NCI-H774 (cell line): ENCODE measurements around the gene KL.

Experiments used
- DNase-seq: peaks from one replicate; lab custom pipeline; 2025; lab: John Stamatoyannopoulos, UW

Gene KL

DNA sequence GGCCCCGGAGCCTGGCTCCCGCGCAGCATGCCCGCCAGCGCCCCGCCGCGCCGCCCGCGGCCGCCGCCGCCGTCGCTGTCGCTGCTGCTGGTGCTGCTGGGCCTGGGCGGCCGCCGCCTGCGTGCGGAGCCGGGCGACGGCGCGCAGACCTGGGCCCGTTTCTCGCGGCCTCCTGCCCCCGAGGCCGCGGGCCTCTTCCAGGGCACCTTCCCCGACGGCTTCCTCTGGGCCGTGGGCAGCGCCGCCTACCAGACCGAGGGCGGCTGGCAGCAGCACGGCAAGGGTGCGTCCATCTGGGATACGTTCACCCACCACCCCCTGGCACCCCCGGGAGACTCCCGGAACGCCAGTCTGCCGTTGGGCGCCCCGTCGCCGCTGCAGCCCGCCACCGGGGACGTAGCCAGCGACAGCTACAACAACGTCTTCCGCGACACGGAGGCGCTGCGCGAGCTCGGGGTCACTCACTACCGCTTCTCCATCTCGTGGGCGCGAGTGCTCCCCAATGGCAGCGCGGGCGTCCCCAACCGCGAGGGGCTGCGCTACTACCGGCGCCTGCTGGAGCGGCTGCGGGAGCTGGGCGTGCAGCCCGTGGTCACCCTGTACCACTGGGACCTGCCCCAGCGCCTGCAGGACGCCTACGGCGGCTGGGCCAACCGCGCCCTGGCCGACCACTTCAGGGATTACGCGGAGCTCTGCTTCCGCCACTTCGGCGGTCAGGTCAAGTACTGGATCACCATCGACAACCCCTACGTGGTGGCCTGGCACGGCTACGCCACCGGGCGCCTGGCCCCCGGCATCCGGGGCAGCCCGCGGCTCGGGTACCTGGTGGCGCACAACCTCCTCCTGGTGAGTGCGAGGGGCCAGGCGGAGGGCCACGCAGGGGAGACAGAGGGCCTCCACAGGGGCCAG is at the start of gene KL:
KL (plus strand) TSS at position 10 of the 909 bp plus-strand sequence; CDS start at position 28, 18 bp downstream.
- peak; percentile 8 for DNase-seq

DNA sequence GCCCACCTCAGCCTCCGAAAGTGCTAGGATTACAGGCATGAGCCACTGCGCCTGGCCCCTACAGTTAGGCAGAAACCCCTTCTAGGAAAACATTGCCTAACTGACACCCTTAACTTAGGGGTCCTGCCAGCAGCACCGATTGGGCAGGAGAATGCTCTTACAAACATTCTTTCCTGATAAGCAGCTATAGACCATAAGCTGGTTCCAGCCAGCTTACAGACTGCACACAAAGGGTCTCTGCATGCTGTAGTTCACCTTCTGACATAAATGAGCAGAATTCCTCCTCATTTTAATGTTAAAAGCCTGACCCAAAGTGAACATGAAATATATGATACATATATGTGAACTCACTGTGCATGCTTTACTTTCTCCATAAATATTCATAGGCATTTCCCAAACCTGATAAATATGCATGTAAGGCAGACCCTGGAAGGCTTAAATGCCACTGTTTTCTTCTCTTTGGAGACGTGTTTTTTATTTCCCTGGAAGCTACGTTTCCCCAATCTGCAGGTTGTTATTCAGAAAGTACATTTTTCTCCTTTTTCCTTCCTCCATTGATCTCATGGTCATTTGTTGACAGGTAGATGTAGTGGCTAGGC is 48.5 kb upstream of the KL start:
- DNase-seq, result no peak

DNA sequence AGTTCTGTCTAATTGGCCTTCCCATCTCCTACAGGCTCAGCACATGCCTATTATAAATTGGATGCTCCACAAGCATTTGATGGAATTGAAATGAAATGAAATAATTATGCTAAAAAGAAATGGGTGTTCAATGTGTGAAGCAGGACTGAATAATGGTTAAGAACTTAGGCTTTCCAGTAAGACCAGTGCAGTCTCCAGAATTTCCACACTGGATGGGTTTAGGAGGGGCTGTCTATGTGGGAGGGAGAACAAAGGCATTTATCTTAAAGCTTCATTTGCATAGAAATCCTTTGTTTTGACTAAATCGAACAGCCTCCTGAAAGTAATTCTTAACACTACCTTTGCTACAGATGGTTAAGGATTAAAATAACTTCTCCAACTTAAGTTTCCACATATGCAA is 47.9 kb upstream of the KL start:
- no peak for DNase-seq

DNA sequence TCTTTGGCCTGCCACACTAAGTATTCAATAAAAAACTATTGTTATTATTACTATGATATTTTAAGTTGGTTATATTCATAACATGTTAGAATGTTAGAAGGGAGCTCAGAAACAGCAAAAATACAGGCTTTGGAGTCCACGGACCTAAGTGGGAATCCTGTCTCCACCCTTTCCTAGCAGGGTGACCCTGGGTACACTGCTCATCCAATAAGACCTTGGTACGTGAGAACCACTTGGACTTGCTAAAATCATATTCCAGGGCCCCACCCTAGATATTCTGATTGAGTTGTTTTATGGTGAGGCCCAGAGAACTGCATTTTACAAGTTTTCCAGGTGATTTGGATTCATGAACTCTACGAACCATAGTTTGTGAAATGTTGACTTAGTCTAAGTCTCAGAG is 47.4 kb upstream of the KL start:
- no peak for DNase-seq

DNA sequence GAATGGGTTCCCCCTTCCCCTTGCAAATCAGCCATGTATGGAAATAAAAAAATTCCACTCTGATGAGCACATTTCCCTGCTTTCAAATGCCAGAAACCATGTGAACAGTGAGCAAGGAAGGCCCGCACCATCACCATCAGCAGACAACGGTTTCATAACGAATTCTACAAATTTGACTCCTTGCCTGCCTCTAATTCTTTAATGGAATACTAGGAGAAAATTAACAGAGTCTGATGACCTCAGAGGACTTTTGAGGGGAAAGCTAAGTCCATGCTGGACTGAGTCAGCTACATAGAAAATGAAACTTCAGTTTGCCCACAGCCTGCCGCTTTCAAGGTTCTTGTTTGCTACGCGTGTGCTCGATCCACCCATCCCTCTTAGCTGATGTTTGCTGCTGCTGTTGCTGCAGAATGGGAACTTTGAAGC is 46.7 kb upstream of the KL start:
- no peak for DNase-seq

DNA sequence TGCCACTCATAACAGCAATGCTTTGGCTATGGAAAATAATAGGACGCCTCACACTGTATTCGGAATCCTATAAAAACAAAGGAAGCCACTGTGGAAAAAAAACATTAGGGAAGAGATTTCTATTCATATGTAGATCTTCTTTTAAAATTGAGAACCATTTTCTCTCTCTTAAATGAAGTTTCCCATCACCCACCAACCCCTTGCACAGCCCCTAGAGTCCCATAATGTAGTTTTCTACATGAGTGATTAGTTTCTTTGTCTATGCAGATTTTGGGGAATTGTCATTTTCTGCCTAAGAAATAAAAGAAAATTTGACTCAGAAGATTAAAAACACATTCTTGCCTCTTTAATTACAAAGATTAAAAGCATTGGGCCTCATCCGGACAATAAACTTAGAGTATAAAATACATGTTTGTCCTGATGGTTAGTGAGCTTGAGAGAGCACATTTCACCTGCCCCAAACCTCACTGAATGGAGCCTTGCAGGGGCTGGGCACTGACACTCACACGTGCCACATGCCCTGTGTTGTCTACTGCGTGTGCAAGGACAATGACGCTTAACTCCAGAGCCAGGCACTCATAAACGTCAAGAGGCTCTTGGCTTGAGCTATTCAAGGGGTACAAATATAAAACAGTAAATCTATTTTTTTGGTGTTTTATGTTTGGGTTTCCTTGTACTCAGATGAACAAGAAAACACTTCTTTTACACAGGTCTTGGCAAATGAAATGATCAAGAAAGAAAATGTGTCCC is 40.0 kb upstream of the KL start:
- DNase-seq, result peak; percentile 23

DNA sequence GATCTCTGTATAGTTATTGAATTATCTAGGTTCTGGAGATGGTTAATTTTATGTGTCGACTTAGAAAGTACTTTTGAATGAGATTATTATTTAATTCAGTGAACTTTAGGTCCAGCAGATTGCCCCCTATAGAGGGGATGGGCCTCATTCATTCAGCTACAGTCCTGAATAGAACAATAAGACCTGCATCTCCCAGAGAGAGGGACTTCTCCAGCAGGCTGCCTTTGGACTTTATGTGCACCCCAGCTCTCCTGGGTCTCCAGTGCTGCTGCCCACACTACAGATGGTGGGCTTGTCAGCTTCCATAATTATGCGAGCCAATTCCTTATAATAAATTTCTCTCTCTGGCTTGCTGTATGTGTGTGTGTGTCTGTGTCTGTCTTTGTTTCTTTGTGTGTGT is 39.3 kb upstream of the KL start:
- no peak for DNase-seq

DNA sequence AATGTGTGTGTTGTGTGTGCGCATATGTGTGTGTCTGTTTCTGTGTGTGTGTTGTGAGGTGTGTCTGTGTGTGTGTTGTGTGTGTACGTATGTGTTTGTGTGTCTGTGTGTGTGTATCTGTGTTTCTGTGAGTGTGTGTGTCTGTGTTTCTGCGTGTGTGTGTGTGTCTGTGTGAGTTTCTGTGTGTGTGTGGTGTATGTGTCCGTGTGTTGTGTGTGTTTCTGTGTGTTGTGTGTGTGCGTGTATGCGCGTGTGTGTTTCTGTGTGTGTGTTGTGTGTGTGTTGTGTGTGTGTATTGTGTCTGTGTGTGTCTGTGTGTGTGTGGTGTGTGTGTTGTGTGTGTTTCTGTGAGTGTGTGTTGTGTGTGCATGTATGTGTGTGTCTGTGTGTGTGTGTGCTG is 38.9 kb upstream of the KL start:
- DNase-seq, result no peak

DNA sequence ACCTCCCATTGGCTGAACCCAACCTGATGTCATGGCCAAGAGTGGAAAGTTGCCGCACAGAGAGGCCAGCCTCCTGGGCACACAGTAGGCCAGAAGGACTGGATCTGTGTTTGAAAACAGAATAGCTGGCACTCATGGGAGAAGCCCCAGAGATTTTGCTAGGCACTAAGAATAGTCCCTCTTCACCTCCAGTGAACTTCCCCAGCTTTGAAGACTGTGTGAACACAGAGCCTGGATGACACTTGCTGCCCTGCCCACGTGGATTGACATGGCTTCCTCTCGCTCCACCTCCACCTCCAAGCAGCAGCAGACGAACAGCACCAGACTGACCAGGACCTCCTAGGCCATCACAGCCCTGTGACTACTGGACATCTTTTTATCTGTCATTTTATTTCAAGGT is 37.9 kb upstream of the KL start:
- DNase-seq, result no peak

DNA sequence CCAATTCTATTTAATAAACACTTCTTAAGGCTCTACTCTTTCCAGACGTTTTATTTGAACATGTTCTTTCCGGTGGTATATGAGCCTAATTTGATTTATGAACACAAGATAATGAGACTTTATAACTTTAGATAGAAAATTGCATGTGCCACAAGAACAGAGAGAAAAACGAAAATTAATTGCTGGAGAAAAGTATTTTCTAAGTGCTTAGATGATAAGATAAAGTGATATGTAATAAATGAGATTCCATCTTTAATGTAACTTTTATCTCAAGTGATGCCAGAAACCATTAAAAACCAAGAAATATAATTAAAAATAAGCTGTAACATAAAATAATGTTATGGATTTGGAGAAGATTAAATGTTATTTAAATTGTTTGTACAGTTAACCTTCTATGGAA is 33.2 kb upstream of the KL start:
- no peak for DNase-seq

DNA sequence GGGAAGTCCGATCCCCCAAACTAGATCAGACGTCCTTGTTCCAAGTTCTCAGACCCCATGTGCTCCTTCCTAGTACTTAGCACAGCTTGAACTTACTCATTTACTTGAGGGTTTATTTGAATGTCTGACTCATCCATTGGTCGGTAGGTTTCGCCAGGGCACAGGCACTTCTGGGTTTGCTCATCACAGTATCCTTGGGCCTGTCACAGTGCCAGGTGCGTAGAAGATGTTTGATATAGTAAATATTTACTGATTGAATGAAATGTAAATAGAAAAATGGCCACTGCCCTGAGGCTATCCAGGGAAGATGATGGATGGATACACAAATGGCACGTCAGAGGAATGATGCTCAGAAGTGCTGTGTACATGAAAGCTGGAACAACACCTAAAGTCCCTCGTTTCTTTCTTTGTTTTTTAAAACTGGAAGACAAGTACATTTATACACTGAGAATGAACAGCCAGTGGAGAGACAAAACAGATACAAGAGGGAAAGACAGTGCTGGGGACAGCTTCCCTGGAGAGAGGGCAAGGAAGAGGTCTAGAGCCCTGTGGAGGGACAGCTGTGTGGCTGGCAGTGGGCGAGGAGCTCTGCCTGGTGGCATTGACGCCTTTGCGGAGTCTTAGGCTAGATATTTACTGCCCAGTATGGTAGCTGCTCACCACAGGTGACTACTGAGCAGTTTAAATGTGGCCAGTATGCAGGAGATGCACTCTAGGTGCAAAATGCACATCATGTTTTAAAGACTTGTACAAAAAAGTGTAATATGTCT is 31.2 kb upstream of the KL start:
- peak; percentile 20 for DNase-seq

DNA sequence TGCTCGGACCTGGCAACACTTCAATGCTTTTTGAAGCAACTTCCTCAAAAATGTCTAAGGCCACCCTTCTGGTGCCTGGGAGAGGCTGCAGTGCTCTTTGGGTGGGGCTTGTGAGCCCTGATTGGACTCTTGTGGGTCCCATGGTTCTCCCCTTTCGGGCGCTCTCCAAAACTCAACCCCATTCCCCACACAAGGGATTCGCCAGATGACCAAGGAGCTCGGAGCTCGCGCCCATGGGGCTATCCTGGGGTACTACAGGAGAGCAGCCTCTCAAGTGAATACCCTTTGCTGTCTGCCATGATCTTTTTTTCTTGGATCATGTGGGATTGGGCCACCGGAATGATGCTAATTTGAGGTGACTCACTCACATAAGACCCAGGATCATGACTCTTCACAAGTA is 29.7 kb upstream of the KL start:
- DNase-seq, result no peak

DNA sequence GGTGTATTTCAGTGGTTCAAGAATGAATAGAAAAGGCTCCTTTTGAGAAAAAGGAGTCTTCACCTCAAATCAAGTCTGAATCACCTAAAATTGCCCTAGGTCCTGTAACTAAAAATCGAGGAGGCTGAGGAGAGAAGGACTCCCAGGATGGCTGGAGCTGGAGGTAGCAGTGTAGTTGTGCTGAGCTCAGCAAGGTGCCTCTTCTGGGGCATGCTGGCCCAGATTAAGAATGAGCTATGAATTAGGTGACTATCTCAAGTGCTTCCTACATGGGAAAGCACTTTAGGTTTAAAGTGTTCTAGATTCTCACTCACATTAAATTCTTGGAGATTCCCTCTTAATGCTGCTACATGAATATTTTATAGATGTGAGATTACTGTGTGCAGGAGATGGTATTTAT is 28.8 kb upstream of the KL start:
- no peak for DNase-seq

DNA sequence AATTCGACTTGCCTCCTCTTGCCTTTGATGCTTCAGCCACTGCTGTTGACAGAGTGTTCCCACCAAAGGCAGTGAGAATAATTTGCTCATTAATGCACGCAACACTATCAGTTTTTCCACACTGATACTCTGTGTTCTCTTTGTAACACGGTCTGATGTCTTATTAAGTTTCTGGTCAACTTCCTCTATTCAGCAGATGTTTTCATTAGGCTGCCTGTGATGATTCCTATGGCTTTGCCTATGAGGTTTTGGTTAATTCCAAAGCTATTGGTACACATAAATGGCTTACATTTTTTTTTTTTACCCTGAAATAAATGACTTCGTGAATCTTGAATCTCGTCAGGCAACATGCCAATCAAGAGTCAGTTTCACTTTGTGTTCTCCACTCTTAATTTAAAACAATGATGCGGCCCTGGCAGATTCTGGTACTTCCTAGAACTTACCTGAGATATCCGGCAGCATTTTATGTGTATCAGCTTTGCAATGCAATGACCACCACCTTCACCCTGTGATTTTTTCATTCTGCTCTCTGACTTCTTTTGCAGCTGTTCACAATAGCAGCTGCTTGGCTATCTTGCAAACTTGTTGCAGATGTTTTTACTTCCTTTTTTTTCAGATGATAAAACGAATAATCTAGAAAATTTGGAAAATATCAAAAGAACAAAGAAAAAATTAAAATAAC is 27.5 kb upstream of the KL start:
- no peak for DNase-seq

DNA sequence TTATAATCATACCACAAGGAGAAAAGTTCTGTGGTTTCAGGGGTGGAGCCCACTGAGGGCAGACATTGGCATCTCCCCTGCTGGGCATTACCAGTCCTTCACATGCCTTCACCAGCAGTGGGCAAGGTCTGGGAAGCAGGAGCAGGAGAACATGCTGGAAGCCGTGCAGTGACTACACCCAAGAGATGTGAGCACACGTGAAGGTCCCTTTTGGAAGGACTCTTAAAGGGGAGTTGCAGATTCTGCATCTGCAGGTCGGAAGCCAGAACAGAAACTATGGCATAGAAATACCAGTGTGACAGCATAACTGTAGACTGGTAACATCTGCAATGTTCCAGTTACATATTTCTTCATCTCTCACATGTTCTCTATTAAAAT is 26.9 kb upstream of the KL start:
- DNase-seq, result no peak

DNA sequence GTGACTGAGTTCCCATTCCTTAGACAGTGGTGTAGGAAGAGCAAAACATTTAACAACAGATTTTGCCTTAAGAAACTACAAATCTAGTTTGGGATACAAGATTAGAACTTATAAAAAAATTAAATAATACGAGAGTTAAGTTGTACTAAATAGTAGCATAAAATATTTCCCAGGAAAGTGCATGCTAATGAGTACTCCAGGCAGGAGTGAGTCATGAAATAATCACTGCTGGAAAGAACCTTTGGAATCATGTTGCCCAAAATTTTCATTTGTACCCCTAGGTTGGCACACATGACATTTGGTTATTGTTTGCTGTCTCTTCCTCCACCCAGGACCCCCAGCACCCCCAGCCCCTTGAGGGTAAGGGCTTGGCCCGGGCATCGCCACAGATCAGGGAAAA is 26.3 kb upstream of the KL start:
- DNase-seq, result no peak

DNA sequence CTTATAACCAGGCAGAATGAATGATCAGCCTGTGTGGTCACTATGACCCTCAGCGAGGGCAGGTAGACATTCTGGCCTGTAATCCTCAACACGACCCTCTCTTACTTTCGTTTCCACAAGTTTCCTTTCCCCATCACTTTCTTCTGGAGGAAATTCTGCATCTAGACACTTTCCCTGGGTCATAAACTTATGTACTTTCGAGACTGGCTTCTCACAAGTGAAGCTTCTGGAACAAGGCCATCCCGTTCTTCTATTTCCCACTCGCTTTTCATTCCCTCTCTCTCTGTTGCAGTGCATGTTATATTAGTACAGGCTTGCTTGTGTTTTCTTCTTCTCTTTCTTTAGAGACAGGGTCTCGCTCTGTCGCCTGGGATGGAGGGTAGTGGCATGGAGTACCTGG is 23.1 kb upstream of the KL start:
- DNase-seq, result no peak

DNA sequence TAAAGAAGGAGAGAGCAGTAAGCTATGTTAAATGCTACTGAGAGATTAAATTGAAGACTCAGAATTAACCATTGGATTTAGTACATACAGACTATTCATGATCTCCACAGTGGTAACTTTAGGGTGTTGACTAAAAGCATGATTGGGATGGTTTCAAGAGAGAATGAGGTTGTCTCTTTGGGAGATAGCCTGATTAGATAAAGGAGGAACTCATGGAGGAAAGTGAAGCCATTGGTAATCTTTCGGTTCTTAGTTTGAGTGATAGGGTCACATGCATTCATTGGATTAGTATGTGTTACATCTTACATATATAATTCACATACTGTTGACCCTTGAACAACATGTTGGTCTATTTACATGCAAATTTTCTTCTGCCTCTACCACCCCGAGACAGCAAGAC is 18.8 kb upstream of the KL start:
- no peak for DNase-seq

DNA sequence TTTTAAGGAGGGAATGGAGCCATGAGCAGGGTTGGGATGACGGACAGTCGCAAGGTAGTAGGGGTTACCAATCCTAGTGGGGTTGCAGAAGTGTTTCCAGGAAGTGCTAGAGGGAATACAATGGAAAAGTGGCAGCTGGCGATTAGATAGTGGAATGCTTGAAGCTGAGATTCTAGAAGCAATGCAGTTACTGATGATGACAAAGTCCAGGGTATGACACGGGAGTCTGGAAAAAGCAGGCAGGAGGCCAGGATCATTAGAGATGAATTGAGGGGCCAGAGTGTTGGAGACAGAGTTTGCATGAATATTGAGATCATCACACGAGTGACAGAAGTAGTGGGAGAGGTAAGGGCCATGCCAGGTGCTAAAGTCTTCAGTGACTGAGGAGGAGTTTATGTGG is 17.3 kb upstream of the KL start:
- DNase-seq, result no peak

DNA sequence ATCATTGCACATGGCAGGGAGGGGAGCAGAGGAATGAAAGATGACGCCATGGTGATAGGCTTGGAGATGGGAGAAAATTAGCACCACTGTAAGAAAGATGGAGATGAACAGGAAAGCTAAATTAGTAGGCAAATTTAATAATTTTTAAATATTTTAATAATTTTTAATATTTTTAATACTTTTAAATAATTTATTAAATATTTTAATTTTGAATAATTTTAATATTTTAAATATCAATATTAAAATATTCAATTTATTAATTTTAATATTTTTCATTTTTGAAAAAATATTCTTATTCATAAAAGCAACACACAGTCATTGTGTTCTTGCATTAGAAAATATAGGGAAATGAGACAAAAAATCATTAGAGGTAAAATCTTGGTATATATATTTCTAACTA is 15.9 kb upstream of the KL start:
- DNase-seq, result no peak

DNA sequence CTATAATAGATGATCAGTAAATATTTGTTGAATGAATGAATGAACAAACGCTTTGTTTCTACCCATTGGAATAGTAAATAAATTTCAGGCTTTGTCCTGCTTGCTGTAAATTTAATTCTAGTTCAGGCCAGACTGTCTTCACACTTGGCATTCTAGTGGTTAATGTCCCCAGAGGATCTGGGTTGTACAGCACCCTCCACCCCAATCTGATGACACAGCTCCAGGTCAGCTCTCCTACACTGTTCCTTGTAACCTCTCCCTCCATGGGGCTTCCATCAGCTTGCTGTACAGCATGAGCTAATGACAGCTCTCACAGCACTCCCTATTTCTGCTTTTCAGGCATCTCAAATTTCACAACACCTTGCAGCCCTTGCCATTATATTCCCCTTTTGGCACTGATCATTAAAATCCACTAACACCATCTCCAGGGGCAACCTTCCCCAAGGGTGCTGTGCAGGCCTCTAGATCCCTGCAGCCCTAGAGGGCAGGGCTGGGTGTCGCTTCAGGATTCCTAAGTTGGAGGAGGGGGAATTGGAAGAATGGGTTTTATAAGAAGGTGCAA is 12.7 kb upstream of the KL start:
- DNase-seq, result no peak
